CD4-positive, CD25-positive, alpha-beta regulatory T cell (primary cell): Measurements from ENCODE around the gene STARD8. TPM values are rescaled to one million over a fixed set of nuclear protein-coding genes. Genes with fewer than 3 reads are reported as not detected.
A peak's percentile ranks its signal among the peaks of the same experiment; 100 is the strongest.

Source experiments
- ATAC-seq, 2 donors: fragments of 150-1000 bp; cut with Tn5 transposase; one replicate each; pipeline ENCODE4 v1.10.0; 2021; ENCODE audit warnings: low read depth in 2 of 2, moderate number of reproducible peaks in 2 of 2, moderate library complexity in 1 of 2
- DNase-seq, 3 donors: peaks; one replicate each; pipeline versions ENCODE4 v3.0.0 to v3.0.0-alpha.2; 2012 to 2022; ENCODE audit warnings: mixed read lengths in 1 of 3
- H3K27ac ChIP-seq: one replicate; pipeline ENCODE4 v1.7.0; 2013; ENCODE audit warnings: mild to moderate bottlenecking, low read length; ENCODE audit not compliant: insufficient read depth, poor library complexity, severe bottlenecking
- H3K27me3 ChIP-seq: one replicate; pipeline ENCODE4 v1.7.0; 2013; ENCODE audit warnings: low read length; ENCODE audit not compliant: control insufficient read depth, insufficient read depth
- H3K36me3 ChIP-seq: one replicate; pipeline ENCODE4 v1.7.0; 2013; ENCODE audit warnings: mild to moderate bottlenecking, low read length, moderate library complexity; ENCODE audit not compliant: control insufficient read depth, insufficient read depth
- H3K4me1 ChIP-seq: 2 replicates; pipeline ENCODE4 v1.7.0; 2013; ENCODE audit warnings: mild to moderate bottlenecking, low read length; ENCODE audit not compliant: insufficient read depth, control insufficient read depth, poor library complexity, severe bottlenecking
- H3K4me3 ChIP-seq: one replicate; pipeline ENCODE4 v1.7.0; 2013; ENCODE audit warnings: low read depth, mild to moderate bottlenecking, low read length, moderate library complexity
- H3K9me3 ChIP-seq, 2 experiments: 1 replicate in 1 of 2; 2 replicates in 1 of 2; pipeline ENCODE4 v1.7.0; 2013; ENCODE audit warnings: low read length in 2 of 2, mild to moderate bottlenecking in 1 of 2, moderate library complexity in 1 of 2; ENCODE audit not compliant: control insufficient read depth in 2 of 2
- H3K27ac Mint-ChIP-seq, 3 donors: one replicate each; pipeline ENCODE4 v1.8.0; 2020 to 2022; ENCODE audit warnings: mild to moderate bottlenecking in 3 of 3, mixed read lengths in 3 of 3, moderate library complexity in 2 of 3
- H3K27me3 Mint-ChIP-seq: one replicate; pipeline ENCODE4 v1.8.0; 2022; ENCODE audit warnings: mild to moderate bottlenecking, mixed read lengths
- H3K36me3 Mint-ChIP-seq: one replicate; pipeline ENCODE4 v1.8.0; 2020; ENCODE audit warnings: mixed read lengths
- H3K4me1 Mint-ChIP-seq, 4 donors: one replicate each; pipeline ENCODE4 v1.8.0; 2020 to 2022; ENCODE audit warnings: mixed read lengths in 4 of 4, mild to moderate bottlenecking in 1 of 4
- H3K4me3 Mint-ChIP-seq, 4 donors: one replicate each; pipeline ENCODE4 v1.8.0; 2020 to 2022; ENCODE audit warnings: mild to moderate bottlenecking in 4 of 4, mixed read lengths in 4 of 4, moderate library complexity in 3 of 4
- H3K9me3 Mint-ChIP-seq, 7 donors: one replicate each; pipeline ENCODE4 v1.8.0; 2020 to 2022; ENCODE audit warnings: mixed read lengths in 7 of 7, mild to moderate bottlenecking in 3 of 7, moderate library complexity in 2 of 7
- polyA plus RNA-seq, 4 donors: library from polyadenylated mRNA; unstranded; fragments of 300-500 nt; fragmentation: Illumina TruSeq; gene quantifications; one replicate each; pipeline ENCODE4 v1.2.3, GENCODE V29; 2021
- total RNA-seq: library from RNA; stranded (reverse); gene quantifications from one replicate; pipeline ENCODE4 v1.2.3, GENCODE V29; 2022

The STARD8 gene
- total and polyA plus RNA-seq, 5 donors from 2014 or later: 0.21 to 0.57 TPM; not detected in 3

GRCh38 chrX:68675571-68675970, 28.1 kb downstream of the STARD8 start:
- Mint-ChIP-seq H3K4me3 (no peak overlapping the region), H3K36me3 (no peaks in the 10 kb centered on the region), H3K27ac (no peak overlapping the region), H3K4me1 (no peaks in the 10 kb centered on the region), H3K9me3 (no peaks in the 10 kb centered on the region), H3K27me3 (no peaks in the 10 kb centered on the region)
- Histone ChIP-seq H3K27me3 (no peaks in the 10 kb centered on the region), H3K4me1 (no peaks in the 10 kb centered on the region), H3K4me3 (no peak overlapping the region), H3K27ac (no peak overlapping the region), H3K9me3 (no peaks in the 10 kb centered on the region), H3K36me3 (no peaks in the 10 kb centered on the region)
- DNase-seq (no peak), ATAC-seq (no peak)

GRCh38 chrX:68676335-68676734, 28.9 kb downstream of the STARD8 start:
- Histone ChIP-seq H3K27me3 (no peaks in the 10 kb centered on the region), H3K9me3 (no peaks in the 10 kb centered on the region), H3K4me3 (no peak overlapping the region), H3K27ac (no peak overlapping the region), H3K36me3 (no peaks in the 10 kb centered on the region), H3K4me1 (no peaks in the 10 kb centered on the region)
- no peaks in the 10 kb centered on the region for H3K27me3 Mint-ChIP-seq
- no peak for DNase-seq
- no peaks in the 10 kb centered on the region for H3K9me3 Mint-ChIP-seq
- no peak overlapping the region for H3K27ac Mint-ChIP-seq
- ATAC-seq: no peak
- no peak overlapping the region for H3K4me3 Mint-ChIP-seq
- H3K4me1 Mint-ChIP-seq: no peaks in the 10 kb centered on the region
- no peaks in the 10 kb centered on the region for H3K36me3 Mint-ChIP-seq

- Histone ChIP-seq H3K36me3 (no peaks in the 10 kb centered on the region), H3K27ac (no peak overlapping the region), H3K4me1 (no peaks in the 10 kb centered on the region), H3K4me3 (no peak overlapping the region), H3K27me3 (no peaks in the 10 kb centered on the region), H3K9me3 (no peaks in the 10 kb centered on the region)
- ATAC-seq (no peak), DNase-seq (no peak)
- Mint-ChIP-seq H3K4me1 (no peaks in the 10 kb centered on the region), H3K36me3 (no peaks in the 10 kb centered on the region), H3K9me3 (no peaks in the 10 kb centered on the region), H3K27me3 (peaks cover 4% of the 10 kb centered on the region), H3K4me3 (no peak overlapping the region), H3K27ac (no peak overlapping the region)
Measured at GRCh38 chrX:68677998-68678397, 30.5 kb downstream of the STARD8 start.

- H3K27me3 Mint-ChIP-seq: peaks cover 4% of the 10 kb centered on the region
- H3K36me3 ChIP-seq: no peaks in the 10 kb centered on the region
- no peaks in the 10 kb centered on the region for H3K9me3 Mint-ChIP-seq
- ATAC-seq: no peak
- DNase-seq: no peak
- no peak overlapping the region for H3K27ac ChIP-seq
- H3K4me3 Mint-ChIP-seq: no peak overlapping the region
- no peaks in the 10 kb centered on the region for H3K36me3 Mint-ChIP-seq
- no peaks in the 10 kb centered on the region for H3K27me3 ChIP-seq
- no peak overlapping the region for H3K27ac Mint-ChIP-seq
- no peak overlapping the region for H3K4me3 ChIP-seq
- H3K4me1 Mint-ChIP-seq: peaks cover 0 to 6% (median under 1%) of the 10 kb centered on the region in 4 donors
- H3K4me1 ChIP-seq: no peaks in the 10 kb centered on the region
- no peaks in the 10 kb centered on the region for H3K9me3 ChIP-seq
Measured at GRCh38 chrX:68681443-68681941, 34.0 kb downstream of the STARD8 start.

GRCh38 chrX:68682790-68683189, 35.3 kb downstream of the STARD8 start:
- H3K36me3 ChIP-seq: no peaks in the 10 kb centered on the region
- peaks cover 0 to 9% (median 4%) of the 10 kb centered on the region in 4 donors for H3K4me1 Mint-ChIP-seq
- no peaks in the 10 kb centered on the region for H3K36me3 Mint-ChIP-seq
- H3K4me3 ChIP-seq: no peak overlapping the region
- H3K27me3 Mint-ChIP-seq: peaks cover 4% of the 10 kb centered on the region
- no peak for DNase-seq
- H3K9me3 ChIP-seq: no peaks in the 10 kb centered on the region
- H3K9me3 Mint-ChIP-seq: no peaks in the 10 kb centered on the region
- no peaks in the 10 kb centered on the region for H3K27me3 ChIP-seq
- no peak overlapping the region for H3K27ac ChIP-seq
- ATAC-seq: no peak
- H3K4me3 Mint-ChIP-seq: no peak overlapping the region
- no peak overlapping the region for H3K27ac Mint-ChIP-seq
- H3K4me1 ChIP-seq: no peaks in the 10 kb centered on the region

GRCh38 chrX:68683580-68683979, 36.1 kb downstream of the STARD8 start:
- Mint-ChIP-seq H3K9me3 (no peaks in the 10 kb centered on the region), H3K36me3 (no peaks in the 10 kb centered on the region), H3K4me3 (peak overlapping the region in 1 of 4 donors; percentile 32), H3K27me3 (peaks cover 4% of the 10 kb centered on the region), H3K4me1 (peaks cover 0 to 9% (median 4%) of the 10 kb centered on the region in 4 donors), H3K27ac (no peak overlapping the region)
- DNase-seq: no peak
- no peak overlapping the region for H3K4me3 ChIP-seq
- ATAC-seq: no peak
- H3K27me3 ChIP-seq: no peaks in the 10 kb centered on the region
- no peaks in the 10 kb centered on the region for H3K36me3 ChIP-seq
- H3K9me3 ChIP-seq: no peaks in the 10 kb centered on the region
- no peak overlapping the region for H3K27ac ChIP-seq
- no peaks in the 10 kb centered on the region for H3K4me1 ChIP-seq

GRCh38 chrX:68684291-68684918, 36.9 kb downstream of the STARD8 start:
- H3K4me3 Mint-ChIP-seq: no peak overlapping the region
- Histone ChIP-seq H3K4me3 (no peak overlapping the region), H3K27me3 (no peaks in the 10 kb centered on the region), H3K9me3 (no peaks in the 10 kb centered on the region), H3K4me1 (no peaks in the 10 kb centered on the region), H3K27ac (no peak overlapping the region), H3K36me3 (no peaks in the 10 kb centered on the region)
- no peaks in the 10 kb centered on the region for H3K36me3 Mint-ChIP-seq
- H3K27ac Mint-ChIP-seq: no peak overlapping the region
- no peak for DNase-seq
- no peak for ATAC-seq
- peaks cover 0 to 9% (median 4%) of the 10 kb centered on the region in 4 donors for H3K4me1 Mint-ChIP-seq
- no peaks in the 10 kb centered on the region for H3K9me3 Mint-ChIP-seq
- peaks cover 4% of the 10 kb centered on the region for H3K27me3 Mint-ChIP-seq

- ATAC-seq (no peak), DNase-seq (no peak)
- no peak overlapping the region for H3K27ac Mint-ChIP-seq
- no peak overlapping the region for H3K4me3 ChIP-seq
- H3K9me3 Mint-ChIP-seq: no peaks in the 10 kb centered on the region
- no peak overlapping the region for H3K4me3 Mint-ChIP-seq
- H3K36me3 ChIP-seq: no peaks in the 10 kb centered on the region
- H3K27ac ChIP-seq: no peak overlapping the region
- no peaks in the 10 kb centered on the region for H3K36me3 Mint-ChIP-seq
- no peaks in the 10 kb centered on the region for H3K27me3 ChIP-seq
- peaks cover 0 to 9% (median 4%) of the 10 kb centered on the region in 4 donors for H3K4me1 Mint-ChIP-seq
- no peaks in the 10 kb centered on the region for H3K4me1 ChIP-seq
- H3K9me3 ChIP-seq: no peaks in the 10 kb centered on the region
- peaks cover 4% of the 10 kb centered on the region for H3K27me3 Mint-ChIP-seq
Measured at GRCh38 chrX:68684919-68685304, 37.4 kb downstream of the STARD8 start.
